BLaER1 (cell line): ENCODE results near the gene NAPA.

Experiments used
- H3K27ac ChIP-seq: shearing (Covaris generic); formaldehyde crosslinking; 2 replicates; pipeline ENCODE4 v1.8.1; 2022
- H3K27me3 ChIP-seq: shearing (Covaris generic); formaldehyde crosslinking; 2 replicates; pipeline ENCODE4 v1.8.1; 2022
- H3K36me3 ChIP-seq: shearing (Covaris generic); formaldehyde crosslinking; 2 replicates; pipeline ENCODE4 v1.8.1; 2022
- H3K4me1 ChIP-seq: shearing (Covaris generic); formaldehyde crosslinking; 2 replicates; pipeline ENCODE4 v1.8.1; 2022
- H3K4me2 ChIP-seq: shearing (Covaris generic); formaldehyde crosslinking; 2 replicates; pipeline ENCODE4 v1.8.1; 2022
- H3K4me3 ChIP-seq: shearing (Covaris generic); formaldehyde crosslinking; 2 replicates; pipeline ENCODE4 v1.8.1; 2022
- H3K9ac ChIP-seq: shearing (Covaris generic); formaldehyde crosslinking; 2 replicates; pipeline ENCODE4 v1.8.1; 2022
- H3K9me3 ChIP-seq: shearing (Covaris generic); formaldehyde crosslinking; 2 replicates; pipeline ENCODE4 v1.8.1; 2022
- H4K20me1 ChIP-seq: shearing (Covaris generic); formaldehyde crosslinking; 2 replicates; pipeline ENCODE4 v1.8.1; 2022
- Cebpa-rat ChIP-seq: shearing (Covaris generic); IDR thresholded peaks from 2 replicates; pipeline ENCODE4 v1.8.1; 2022

The NAPA gene

GRCh38 chr19:47495478-47496372, 19.1 kb downstream of the NAPA start:
- H3K36me3 ChIP-seq = peaks cover 90% of the 10 kb centered on the region
- TF ChIP-seq Cebpa-rat = no peak
- H3K27ac ChIP-seq = peak overlapping the region; percentile 68
- H3K4me1 ChIP-seq = peaks cover 51% of the 10 kb centered on the region
- H3K9ac ChIP-seq = no peak overlapping the region
- H4K20me1 ChIP-seq = peaks cover 77% of the 10 kb centered on the region
- no peaks in the 10 kb centered on the region for H3K9me3 ChIP-seq
- no peaks in the 10 kb centered on the region for H3K27me3 ChIP-seq
- peak overlapping the region; percentile 63 for H3K4me2 ChIP-seq
- H3K4me3 ChIP-seq = no peak overlapping the region

GRCh38 chr19:47494729-47495128, 20.1 kb downstream of the NAPA start:
- peak overlapping the region; percentile 63 for H3K4me2 ChIP-seq
- no peaks in the 10 kb centered on the region for H3K27me3 ChIP-seq
- H3K9ac ChIP-seq = peak overlapping the region; percentile 29; the same call in 1 of the 2 replicates
- H3K4me1 ChIP-seq = peaks cover 51% of the 10 kb centered on the region
- H3K9me3 ChIP-seq = no peaks in the 10 kb centered on the region
- no peak overlapping the region for H3K4me3 ChIP-seq
- TF ChIP-seq Cebpa-rat = no peak
- H4K20me1 ChIP-seq = peaks cover 67% of the 10 kb centered on the region
- H3K27ac ChIP-seq = peak overlapping the region; percentile 54
- peaks cover 87% of the 10 kb centered on the region for H3K36me3 ChIP-seq

GRCh38 chr19:47494211-47494547, 20.7 kb downstream of the NAPA start:
- no peak overlapping the region for H3K9ac ChIP-seq
- peaks cover 51% of the 10 kb centered on the region for H3K4me1 ChIP-seq
- peaks cover 61% of the 10 kb centered on the region for H4K20me1 ChIP-seq
- no peaks in the 10 kb centered on the region for H3K27me3 ChIP-seq
- no peak overlapping the region for H3K4me3 ChIP-seq
- H3K9me3 ChIP-seq = no peaks in the 10 kb centered on the region
- H3K36me3 ChIP-seq = peaks cover 88% of the 10 kb centered on the region
- peak overlapping the region; percentile 63 for H3K4me2 ChIP-seq
- 0 out of 2 replicates have a peak overlapping the region, but pooled peaks have one; percentile 4 for H3K27ac ChIP-seq
- no peak for TF ChIP-seq Cebpa-rat

DNA sequence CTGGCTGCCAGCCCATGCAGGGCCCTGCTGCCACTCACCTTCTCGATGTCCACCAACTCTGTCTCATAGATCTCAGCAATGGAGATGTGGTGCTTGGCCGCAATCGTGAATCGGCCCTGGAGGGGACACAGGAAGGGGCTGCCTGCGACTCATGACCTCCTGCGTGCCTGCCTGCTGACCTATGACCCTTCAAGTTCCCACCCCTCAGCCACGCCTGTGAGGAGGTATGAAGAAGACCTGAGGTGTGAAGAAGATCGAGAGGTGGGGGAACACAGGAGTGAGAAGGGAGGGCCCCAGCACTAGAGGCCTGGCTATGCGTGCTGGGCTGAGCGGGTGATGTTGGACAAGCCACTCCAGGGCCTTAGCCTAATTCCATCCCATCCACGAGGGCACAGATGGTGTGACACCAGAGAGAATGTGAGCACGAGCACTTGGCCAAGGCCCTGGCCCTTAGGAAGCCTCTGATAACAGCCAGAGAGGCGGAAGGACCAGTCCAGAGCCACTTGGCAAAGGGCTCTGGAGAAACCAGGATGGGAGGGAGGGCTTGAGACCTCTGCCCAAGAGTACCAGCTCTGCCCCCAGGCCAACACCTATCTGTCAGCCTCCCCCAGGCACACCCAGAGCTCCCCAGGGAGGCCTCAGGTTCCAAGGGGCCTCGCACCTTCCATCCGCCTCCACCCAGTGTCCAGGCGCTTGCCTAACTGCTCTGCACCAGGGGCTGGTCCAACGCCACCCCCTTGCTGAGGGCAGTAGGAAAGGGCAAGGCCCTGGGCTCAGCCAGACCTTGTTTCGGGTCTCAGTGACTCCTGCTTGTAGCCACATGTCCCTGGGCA, 21.3 kb downstream of the NAPA start:
- no peak overlapping the region for H3K4me3 ChIP-seq
- H3K9ac ChIP-seq = peak overlapping the region; percentile 30; the same call in 1 of the 2 replicates
- H3K36me3 ChIP-seq = peaks cover 86% of the 10 kb centered on the region
- no peak for TF ChIP-seq Cebpa-rat
- H4K20me1 ChIP-seq = peaks cover 55% of the 10 kb centered on the region
- H3K4me2 ChIP-seq = peak overlapping the region; percentile 63
- no peaks in the 10 kb centered on the region for H3K27me3 ChIP-seq
- H3K27ac ChIP-seq = 0 out of 2 replicates have a peak overlapping the region, but pooled peaks have one; percentile 4
- peaks cover 56% of the 10 kb centered on the region for H3K4me1 ChIP-seq
- no peaks in the 10 kb centered on the region for H3K9me3 ChIP-seq

DNA sequence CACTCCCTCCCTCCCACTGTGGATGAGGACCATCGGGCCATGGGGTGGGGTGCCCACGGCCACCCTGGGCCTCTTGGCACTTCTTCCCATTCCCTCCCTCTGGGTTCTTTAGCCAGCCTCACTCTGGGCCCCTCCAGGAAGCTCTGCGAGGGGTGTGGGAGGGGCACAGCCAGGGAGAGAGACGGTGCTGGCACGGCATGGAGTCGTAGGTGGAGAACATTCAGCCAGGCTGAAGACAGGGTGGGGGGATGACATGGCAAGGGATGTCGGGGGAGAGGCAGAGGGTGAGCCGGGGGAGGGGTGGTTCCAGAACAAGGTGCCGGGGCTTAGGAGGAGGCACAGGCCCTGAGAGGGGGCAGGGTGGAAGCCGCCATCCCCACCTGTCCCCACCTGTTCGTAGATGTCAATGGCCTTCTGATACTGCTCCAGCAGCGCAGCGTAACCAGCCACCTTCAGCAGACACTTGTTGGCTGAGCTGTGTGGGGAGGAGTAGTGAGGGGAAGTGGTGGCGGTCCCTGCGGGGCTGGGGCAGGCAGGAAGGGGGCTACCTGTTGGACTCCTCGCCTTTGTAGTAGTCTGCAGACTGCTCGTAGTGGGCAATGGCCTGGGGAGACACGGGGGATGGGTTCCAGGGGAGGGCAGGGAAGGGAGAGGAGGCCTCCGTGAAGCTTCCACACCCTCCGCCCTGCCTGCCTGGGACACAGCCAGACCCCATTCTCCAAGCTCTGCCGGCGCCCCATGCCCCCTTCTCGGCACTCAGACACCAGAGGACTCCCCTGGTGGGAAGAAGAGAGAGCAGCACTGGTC, 22.1 kb downstream of the NAPA start:
- no peak for TF ChIP-seq Cebpa-rat
- Histone ChIP-seq H3K27me3 (no peaks in the 10 kb centered on the region), H3K9ac (no peak overlapping the region), H3K4me2 (no peak overlapping the region), H3K9me3 (no peaks in the 10 kb centered on the region), H3K4me3 (no peak overlapping the region), H4K20me1 (peaks cover 47% of the 10 kb centered on the region), H3K27ac (no peak overlapping the region), H3K4me1 (peaks cover 61% of the 10 kb centered on the region), H3K36me3 (peaks cover 78% of the 10 kb centered on the region)

DNA sequence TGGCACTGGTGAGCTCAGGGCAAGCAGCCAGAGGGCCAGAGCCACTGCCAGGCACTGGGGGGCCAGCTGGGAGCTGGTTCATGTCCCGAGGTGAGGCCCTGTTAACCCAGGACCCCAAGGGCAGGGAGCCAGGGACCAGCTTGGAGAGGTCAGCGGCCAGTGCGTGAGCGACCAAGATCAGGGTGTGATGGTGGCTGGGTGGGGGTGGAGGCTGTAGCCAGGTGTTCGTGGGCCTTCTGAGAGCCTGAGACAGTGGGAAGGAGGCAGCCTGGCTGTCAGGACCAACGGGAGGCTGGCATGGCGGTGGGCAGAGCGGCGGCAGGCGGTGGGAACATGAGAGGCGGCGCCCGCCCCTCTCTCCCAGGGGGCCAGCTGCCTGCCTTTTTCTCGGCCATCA, 22.7 kb downstream of the NAPA start:
- Histone ChIP-seq H3K9ac (no peak overlapping the region), H3K4me1 (peaks cover 61% of the 10 kb centered on the region), H3K4me3 (no peak overlapping the region), H4K20me1 (peaks cover 41% of the 10 kb centered on the region), H3K9me3 (no peaks in the 10 kb centered on the region), H3K27ac (no peak overlapping the region), H3K36me3 (peaks cover 71% of the 10 kb centered on the region), H3K27me3 (no peaks in the 10 kb centered on the region), H3K4me2 (no peak overlapping the region)
- TF ChIP-seq Cebpa-rat = no peak

DNA sequence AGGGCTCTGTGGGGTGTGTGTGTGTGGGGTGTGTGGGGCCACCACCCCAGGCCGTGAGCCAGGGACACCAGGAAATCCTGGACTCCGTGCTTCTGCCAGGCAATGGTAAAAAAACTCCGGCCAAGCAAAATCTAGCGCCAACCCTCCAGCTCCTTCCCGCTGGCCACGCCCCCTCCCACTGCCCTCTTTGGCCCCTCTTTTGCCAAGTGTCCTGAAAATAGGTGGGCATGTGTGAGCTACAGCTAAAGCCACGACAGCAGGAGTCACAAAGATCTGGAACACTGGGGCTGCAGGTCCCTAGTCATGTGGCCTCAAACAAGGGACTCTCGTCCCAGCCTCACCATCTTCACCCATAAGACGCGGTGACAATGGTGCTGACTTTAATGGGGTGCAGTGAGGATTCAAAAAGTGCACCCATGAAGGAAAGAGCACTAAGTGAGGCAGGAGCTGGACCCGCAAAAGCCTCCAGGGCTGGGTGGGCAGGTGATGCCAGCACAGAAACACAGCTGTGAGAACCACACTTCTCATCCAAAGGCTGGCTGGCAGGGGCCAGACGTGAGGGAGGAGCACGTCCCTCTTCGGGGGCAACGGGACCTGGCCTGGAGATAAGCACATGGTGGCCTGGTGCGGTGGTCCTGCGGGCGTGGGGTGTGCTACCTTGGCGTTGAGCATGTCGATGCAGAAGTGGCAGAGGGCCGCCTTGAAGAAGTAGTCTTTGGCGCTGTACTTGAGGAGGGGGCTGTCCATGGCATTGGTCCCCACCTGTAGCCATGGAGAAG, 23.3 kb downstream of the NAPA start:
- Histone ChIP-seq H3K4me1 (peaks cover 61% of the 10 kb centered on the region), H3K36me3 (peaks cover 65% of the 10 kb centered on the region), H3K9me3 (no peaks in the 10 kb centered on the region), H3K27me3 (no peaks in the 10 kb centered on the region), H4K20me1 (peaks cover 35% of the 10 kb centered on the region), H3K4me3 (no peak overlapping the region), H3K9ac (no peak overlapping the region), H3K4me2 (no peak overlapping the region), H3K27ac (no peak overlapping the region)
- no peak for TF ChIP-seq Cebpa-rat

DNA sequence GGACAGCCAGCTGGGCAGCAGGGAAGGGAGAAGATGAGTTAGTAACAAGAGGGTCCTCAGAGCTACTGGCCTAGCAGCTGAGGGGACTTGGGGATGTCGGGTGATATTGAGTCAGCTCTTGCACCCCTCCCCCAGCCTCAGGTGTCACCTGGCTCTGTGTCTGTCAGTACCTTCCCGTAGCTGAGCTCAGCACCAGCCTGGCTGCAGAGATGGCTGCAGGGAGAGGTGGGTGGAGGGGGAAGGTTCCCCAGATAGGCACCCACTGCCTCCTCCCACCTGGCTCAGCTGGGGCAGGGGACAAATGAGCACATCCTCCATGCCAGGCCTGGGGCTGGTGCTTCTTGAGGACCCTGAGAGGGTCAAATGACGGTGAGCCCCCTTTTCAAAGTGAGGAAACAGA, 24.0 kb downstream of the NAPA start:
- Histone ChIP-seq H3K4me1 (peaks cover 61% of the 10 kb centered on the region), H3K27ac (0 out of 2 replicates have a peak overlapping the region, but pooled peaks have one; percentile 18), H3K9me3 (no peaks in the 10 kb centered on the region), H4K20me1 (peaks cover 28% of the 10 kb centered on the region), H3K4me2 (no peak overlapping the region), H3K4me3 (no peak overlapping the region), H3K27me3 (no peaks in the 10 kb centered on the region), H3K36me3 (peaks cover 61% of the 10 kb centered on the region), H3K9ac (no peak overlapping the region)
- no peak for TF ChIP-seq Cebpa-rat

GRCh38 chr19:47490031-47490430, 24.8 kb downstream of the NAPA start:
- peaks cover 53% of the 10 kb centered on the region for H3K36me3 ChIP-seq
- TF ChIP-seq Cebpa-rat = no peak
- no peak overlapping the region for H3K4me3 ChIP-seq

More at GRCh38 chr19:47490031-47490430, 24.8 kb downstream of the NAPA start:
- H3K9ac ChIP-seq = no peak overlapping the region
- H3K4me2 ChIP-seq = no peak overlapping the region
- H3K27ac ChIP-seq = no peak overlapping the region
- no peaks in the 10 kb centered on the region for H3K27me3 ChIP-seq
- H4K20me1 ChIP-seq = peaks cover 20% of the 10 kb centered on the region
- no peaks in the 10 kb centered on the region for H3K9me3 ChIP-seq
- peaks cover 61% of the 10 kb centered on the region for H3K4me1 ChIP-seq
